OCI-LY7 (cell line): ENCODE results near the gene WDR19. TPM values are rescaled to one million over a fixed set of nuclear protein-coding genes. Genes with fewer than 3 reads are reported as not detected.
A peak's percentile ranks its signal among the peaks of the same experiment; 100 is the strongest.
"Not testable (repeated sequence)": the region's sequence is repeated elsewhere in the genome, so short reads cannot be mapped to it uniquely, and the experiment has no call there.

Experiments
- BruUV-seq: library from RNA; stranded (reverse); fragments of 400-500 nt; replicated peaks from 2 replicates; lab custom pipeline; 2021; lab: Mats Ljungman, UMichigan
- CTCF ChIA-PET: fragments of 300-600 bp; sonication (Branson Sonifier 250); formaldehyde crosslinking; loops from one replicate; lab custom pipeline; 2022; ENCODE audit warnings: antibody characterized with exemption; ENCODE audit not compliant: unreplicated experiment; lab: Charles Lee
- POLR2A ChIA-PET: fragments of 300-600 bp; sonication (Branson Sonifier 250); formaldehyde crosslinking; loops from one replicate; lab custom pipeline; 2022; ENCODE audit warnings: antibody characterized with exemption; lab: Charles Lee
- DNase-seq: peaks from one replicate; pipeline ENCODE4 v3.0.0-alpha.2; 2015; ENCODE audit warnings: low spot score
- H2AFZ ChIP-seq: fragments of 200-600 bp; sonication (generic), shearing (Covaris generic); 2 replicates; pipeline ENCODE4 v1.6.1; 2014; ENCODE audit warnings: mild to moderate bottlenecking, antibody characterized with exemption, low read length, moderate library complexity
- H3K27ac ChIP-seq: fragments of 200-600 bp; sonication (generic); 2 replicates; pipeline ENCODE4 v1.5.1; 2014; ENCODE audit warnings: mixed run types, low read depth, mild to moderate bottlenecking, moderate library complexity, low read length, inconsistent platforms; ENCODE audit not compliant: poor library complexity, severe bottlenecking
- H3K36me3 ChIP-seq: fragments of 200-600 bp; sonication (generic); 2 replicates; pipeline ENCODE4 v1.6.1; 2014; ENCODE audit warnings: mild to moderate bottlenecking, antibody characterized with exemption, low read length, moderate library complexity, mixed read lengths; ENCODE audit not compliant: insufficient read depth
- H3K4me1 ChIP-seq: fragments of 200-600 bp; sonication (generic); 2 replicates; pipeline ENCODE4 v1.5.1; 2014; ENCODE audit warnings: mild to moderate bottlenecking, low read length; ENCODE audit not compliant: insufficient read depth, poor library complexity, severe bottlenecking
- H3K4me2 ChIP-seq: fragments of 200-600 bp; sonication (generic); 2 replicates; pipeline ENCODE4 v1.6.1; 2014; ENCODE audit warnings: mild to moderate bottlenecking, low read length
- H3K4me3 ChIP-seq: fragments of 200-600 bp; sonication (generic); 2 replicates; pipeline ENCODE4 v1.5.1; 2014; ENCODE audit warnings: mild to moderate bottlenecking, low read depth, low read length; ENCODE audit not compliant: poor library complexity, severe bottlenecking
- H3K79me2 ChIP-seq: fragments of 200-600 bp; sonication (generic); 2 replicates; pipeline ENCODE4 v1.6.1; 2016; ENCODE audit warnings: low read depth, mild to moderate bottlenecking, low read length, moderate library complexity, mixed read lengths; ENCODE audit not compliant: insufficient read depth
- H3K9me2 ChIP-seq: fragments of 200-600 bp; sonication (generic); 2 replicates; pipeline ENCODE4 v1.6.1; 2016; ENCODE audit warnings: mild to moderate bottlenecking, low read length, mixed read lengths; ENCODE audit not compliant: insufficient read depth
- H3K9me3 ChIP-seq: fragments of 200-600 bp; sonication (generic); 2 replicates; pipeline ENCODE4 v1.6.1; 2014; ENCODE audit warnings: mild to moderate bottlenecking, mixed run types, low read length, mixed read lengths
- H4K20me1 ChIP-seq: fragments of 200-600 bp; sonication (generic); 2 replicates; pipeline ENCODE4 v1.6.1; 2014; ENCODE audit warnings: mild to moderate bottlenecking, antibody characterized with exemption, low read length, moderate library complexity, mixed read lengths; ENCODE audit not compliant: insufficient read depth
- CTCF ChIP-seq: fragments of 200-600 bp; sonication (generic); conservative IDR thresholded peaks from 2 replicates; pipeline ENCODE4 v1.5.1; 2014; ENCODE audit warnings: mild to moderate bottlenecking, antibody characterized with exemption, low read length, moderate library complexity, mixed read lengths
- EZH2phosphoT487 ChIP-seq: fragments of 200-600 bp; sonication (generic); IDR thresholded peaks from 2 replicates; pipeline ENCODE4 v1.6.1; 2018; ENCODE audit warnings: low read depth, borderline replicate concordance, mild to moderate bottlenecking, mixed run types, antibody characterized with exemption, low read length, moderate library complexity, mixed read lengths
- intact Hi-C: fragments of 100-400 bp; cut with micrococcal nuclease; formaldehyde crosslinking; loops from one replicate; pipeline ENCODE4 v1.10.0; 2022; ENCODE audit not compliant: unreplicated experiment
- total RNA-seq, 2 experiments: library from RNA; depleted of rRNA in 1 of 2; stranded (reverse); fragments of >200 nt in 1 of 2; shearing (Covaris generic) in 1 of 2; gene quantifications; 2 replicates each; pipeline ENCODE4 v1.2.3, GENCODE V29; 2014 to 2022

Gene WDR19
- total RNA-seq, 2 experiments from 2014 or later: 41.2 to 47.5 TPM

GRCh38 chr4:39134683-39135306 is 47.5 kb upstream of the WDR19 start:
- TF ChIP-seq CTCF (no peak), EZH2phosphoT487 (no peak)
- Histone ChIP-seq H3K27ac (peak overlapping the region; percentile 3), H2AFZ (peak overlapping the region; percentile 82), H3K4me2 (peak overlapping the region; percentile 63), H3K36me3 (no peaks in the 10 kb centered on the region), H3K4me1 (peaks cover 20% of the 10 kb centered on the region), H3K9me2 (no peaks in the 10 kb centered on the region), H3K9me3 (no peaks in the 10 kb centered on the region), H3K4me3 (peak overlapping the region; percentile 6), H3K79me2 (no peaks in the 10 kb centered on the region), H4K20me1 (no peaks in the 10 kb centered on the region)
- ChIA-PET CTCF (interaction anchor here (0.6 to 3.8 kb wide), 5 partner anchors 47 to 375 kb away, joined by 3 to 24 read pairs (median 3); partner anchors contain the start of gene WDR19), POLR2A (interaction anchor here (0.5 to 3.3 kb wide), 7 partner anchors 32 to 245 kb away, joined by 3 to 15 read pairs (median 5); no protein-coding TSS in a partner anchor)
- DNase-seq: peak; percentile 40
- BruUV-seq: no TSS peak
- intact Hi-C loops: loop anchor here (1.0 to 10.0 kb wide), 7 partner anchors 48 to 374 kb away; partner anchors contain the start of genes TLR10 and WDR19

DNA sequence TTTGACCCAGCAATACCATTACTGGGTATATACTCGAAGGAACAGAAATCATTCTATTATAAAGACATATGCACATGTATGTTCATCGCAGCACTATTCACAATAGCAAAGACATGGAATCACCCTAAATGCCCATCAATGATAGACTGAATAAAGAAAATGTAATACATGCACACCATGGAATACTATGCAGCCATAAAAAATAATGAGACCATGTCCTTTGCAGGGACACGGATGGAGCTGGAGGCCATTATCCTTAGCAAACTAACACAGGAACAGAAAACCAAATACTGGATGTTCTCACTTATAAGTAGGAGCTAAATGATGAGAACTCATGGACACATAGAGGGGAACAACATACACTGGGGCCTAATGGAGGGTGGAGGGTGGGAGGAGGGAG is 44.1 kb upstream of the WDR19 start:
- POLR2A ChIA-PET: interaction anchor here (1.0 to 1.2 kb wide), 2 partner anchors 28 to 213 kb away, joined by 3 read pairs; no protein-coding TSS in a partner anchor
- CTCF ChIA-PET: not testable (repeated sequence)

DNA sequence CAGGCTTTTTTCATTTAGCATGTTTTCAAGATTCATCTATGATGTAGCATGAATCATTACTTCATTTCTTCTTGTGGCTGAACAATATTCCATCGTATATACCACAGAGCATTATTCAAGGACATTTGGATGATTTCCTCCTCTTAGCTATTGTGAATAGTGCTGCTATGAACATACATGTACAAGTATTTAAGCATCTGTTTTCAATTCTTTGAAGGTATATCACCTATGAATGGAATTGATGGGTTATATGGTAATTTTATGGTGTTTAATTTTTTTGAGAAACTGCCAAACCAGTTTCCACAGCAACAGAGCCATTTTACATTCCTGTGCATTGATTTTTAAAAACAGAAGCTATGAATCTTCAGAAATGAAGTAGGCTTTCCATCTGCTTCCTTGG is 36.1 kb upstream of the WDR19 start:
- intact Hi-C loops: no loop called here
- POLR2A ChIA-PET: interaction anchor here (0.6 to 1.7 kb wide), 4 partner anchors 13 to 266 kb away, joined by 3 to 8 read pairs (median 4); no protein-coding TSS in a partner anchor
- no peak overlapping the region for H3K4me2 ChIP-seq
- no TSS peak for BruUV-seq
- no peak overlapping the region for H2AFZ ChIP-seq
- no peak for DNase-seq
- no peak overlapping the region for H3K4me3 ChIP-seq
- H3K79me2 ChIP-seq: no peaks in the 10 kb centered on the region
- TF ChIP-seq CTCF: no peak
- TF ChIP-seq EZH2phosphoT487: no peak
- H3K36me3 ChIP-seq: no peaks in the 10 kb centered on the region
- no peaks in the 10 kb centered on the region for H4K20me1 ChIP-seq
- peaks cover 7% of the 10 kb centered on the region for H3K4me1 ChIP-seq
- CTCF ChIA-PET: no interaction called here
- no peak overlapping the region for H3K27ac ChIP-seq
- H3K9me2 ChIP-seq: no peaks in the 10 kb centered on the region
- no peaks in the 10 kb centered on the region for H3K9me3 ChIP-seq

More for the DNA sequence above, 44.1 kb upstream of the WDR19 start:
- intact Hi-C loops: loop anchor here (5.0 to 10.0 kb wide), 3 partner anchors 274 to 353 kb away; partner anchors contain the start of gene TLR10
- not testable (repeated sequence) for H4K20me1 ChIP-seq, H3K27ac ChIP-seq, H3K9me3 ChIP-seq, DNase-seq, H3K36me3 ChIP-seq, H3K9me2 ChIP-seq, H2AFZ ChIP-seq, BruUV-seq, H3K4me2 ChIP-seq, H3K4me3 ChIP-seq, H3K79me2 ChIP-seq
- peaks cover 20% of the 10 kb centered on the region for H3K4me1 ChIP-seq
